Astrocyte of the spinal cord (primary cell): ENCODE data around the gene CHCHD6.

Source experiments
- DNase-seq: peaks from one replicate; pipeline ENCODE4 v3.0.0; 2011; ENCODE audit warnings: low read depth, low spot score
- H3K4me3 ChIP-seq: 2 replicates; pipeline ENCODE4 v1.5.1; 2011; ENCODE audit warnings: low read depth, mild to moderate bottlenecking, low read length, moderate library complexity
- in situ Hi-C: cut with HindIII; loops from 2 replicates; pipeline ENCODE4 v1.10.0; 2017; ENCODE audit warnings: low sequenced_read_pairs
- TF ChIP-seq, protein P1 (sequence below): IDR thresholded peaks from 2 replicates; pipeline ENCODE4 v1.5.1; 2012; ENCODE audit warnings: low read depth, mild to moderate bottlenecking, low read length, inconsistent platforms

The CHCHD6 gene

DNA sequence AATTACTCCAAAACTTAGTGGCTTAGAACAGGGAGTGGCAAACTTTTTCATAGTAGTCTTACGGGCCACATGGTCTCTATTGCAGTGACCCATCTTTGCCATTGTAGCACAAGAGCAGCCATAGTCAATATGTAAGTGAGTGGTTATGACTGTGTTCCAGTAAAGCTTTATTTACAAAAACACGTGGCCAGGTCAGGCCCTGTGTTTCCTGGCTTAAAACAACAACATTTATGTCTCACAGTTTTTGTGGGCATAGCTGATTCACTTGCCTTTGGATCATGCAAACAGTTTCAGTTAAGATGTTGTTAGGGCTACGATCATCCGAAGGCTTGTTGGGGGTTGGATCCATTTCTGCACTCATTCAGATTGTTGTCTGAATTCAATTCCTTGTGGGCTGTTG is 103.8 kb downstream of the CHCHD6 start:
- DNase-seq: peak; percentile 43
- no peak overlapping the region for H3K4me3 ChIP-seq
- in situ Hi-C loops: no loop called here
- TF ChIP-seq, protein P1, sequence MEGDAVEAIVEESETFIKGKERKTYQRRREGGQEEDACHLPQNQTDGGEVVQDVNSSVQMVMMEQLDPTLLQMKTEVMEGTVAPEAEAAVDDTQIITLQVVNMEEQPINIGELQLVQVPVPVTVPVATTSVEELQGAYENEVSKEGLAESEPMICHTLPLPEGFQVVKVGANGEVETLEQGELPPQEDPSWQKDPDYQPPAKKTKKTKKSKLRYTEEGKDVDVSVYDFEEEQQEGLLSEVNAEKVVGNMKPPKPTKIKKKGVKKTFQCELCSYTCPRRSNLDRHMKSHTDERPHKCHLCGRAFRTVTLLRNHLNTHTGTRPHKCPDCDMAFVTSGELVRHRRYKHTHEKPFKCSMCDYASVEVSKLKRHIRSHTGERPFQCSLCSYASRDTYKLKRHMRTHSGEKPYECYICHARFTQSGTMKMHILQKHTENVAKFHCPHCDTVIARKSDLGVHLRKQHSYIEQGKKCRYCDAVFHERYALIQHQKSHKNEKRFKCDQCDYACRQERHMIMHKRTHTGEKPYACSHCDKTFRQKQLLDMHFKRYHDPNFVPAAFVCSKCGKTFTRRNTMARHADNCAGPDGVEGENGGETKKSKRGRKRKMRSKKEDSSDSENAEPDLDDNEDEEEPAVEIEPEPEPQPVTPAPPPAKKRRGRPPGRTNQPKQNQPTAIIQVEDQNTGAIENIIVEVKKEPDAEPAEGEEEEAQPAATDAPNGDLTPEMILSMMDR: no peak

DNA sequence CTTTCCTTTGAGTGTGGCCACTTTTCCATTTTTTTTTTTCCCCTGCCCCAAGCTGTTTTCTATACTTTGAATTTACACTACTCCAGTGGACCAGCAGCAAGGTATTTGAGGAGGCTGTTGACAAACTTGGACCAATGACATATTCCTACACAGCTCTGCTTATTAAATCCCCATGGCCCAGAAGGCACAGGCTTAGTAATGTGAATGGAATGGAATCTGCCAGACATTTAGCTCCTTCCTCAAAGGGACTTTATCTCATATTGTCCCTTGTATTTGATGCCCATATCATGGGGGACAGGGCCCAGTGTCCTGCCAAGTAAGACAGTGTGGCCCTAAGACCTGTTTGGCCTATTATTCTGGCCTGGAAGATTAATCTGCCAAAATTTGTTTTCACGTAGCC is 107.5 kb downstream of the CHCHD6 start:
- in situ Hi-C loops: no loop called here
- H3K4me3 ChIP-seq: no peak overlapping the region
- DNase-seq: no peak
- TF ChIP-seq, protein P1: no peak

DNA sequence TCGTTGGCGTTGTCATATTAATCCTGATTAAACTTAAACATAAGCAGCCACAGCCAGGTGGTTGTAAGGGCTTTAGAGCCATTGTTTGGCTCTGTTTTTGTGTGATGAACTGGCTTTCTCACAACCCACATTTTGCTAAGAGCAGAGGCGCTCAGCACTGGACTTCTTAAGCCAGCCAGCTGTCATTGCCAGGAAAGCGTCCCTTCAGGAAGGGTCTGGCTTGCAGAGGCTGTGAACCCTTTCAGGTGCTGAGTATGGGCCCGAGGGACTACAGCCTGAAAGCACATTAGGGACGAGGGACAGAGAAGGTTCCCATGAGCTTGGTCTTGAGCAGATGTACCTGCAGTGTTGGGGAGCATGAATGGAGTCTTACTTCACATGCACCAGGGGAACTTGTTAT is 112.3 kb downstream of the CHCHD6 start:
- in situ Hi-C loops: no loop called here
- DNase-seq: no peak

DNA sequence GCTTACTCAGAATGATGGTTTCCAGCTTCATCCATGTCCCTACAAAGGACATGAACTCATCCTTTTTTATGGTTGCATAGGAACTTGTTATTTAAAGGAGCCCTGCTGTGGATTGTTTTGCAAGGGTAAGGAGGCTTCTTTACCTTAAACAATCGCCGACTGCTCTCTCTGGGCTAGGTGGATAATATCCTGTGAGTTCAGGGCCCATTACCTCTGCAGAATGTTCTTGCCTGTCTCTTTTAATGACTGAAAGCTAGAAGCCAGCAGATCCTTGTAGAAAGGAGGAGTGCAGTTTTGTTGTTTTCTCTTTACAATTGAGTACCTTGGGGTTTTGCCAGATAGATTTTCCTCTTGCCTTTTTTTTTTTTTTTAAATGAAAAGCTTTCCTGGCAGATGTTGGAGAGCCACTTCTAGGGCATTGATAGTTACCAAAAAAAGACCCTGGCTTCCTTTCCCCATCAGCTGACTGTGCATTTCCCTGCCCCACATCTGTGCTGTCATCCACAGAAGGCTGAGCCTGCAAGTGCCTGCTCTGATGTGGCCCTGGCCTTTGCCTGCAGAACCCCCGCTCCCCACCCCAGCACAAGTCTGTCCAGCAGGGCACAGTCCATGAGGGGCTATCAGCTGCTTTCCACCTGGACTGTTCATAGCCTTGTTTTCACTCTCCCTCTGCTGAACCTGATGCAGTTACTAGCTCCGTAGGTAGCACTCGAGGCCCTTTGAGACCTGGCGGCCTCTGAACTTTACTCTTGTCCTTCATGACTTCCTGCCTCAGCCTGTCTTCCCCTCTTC is 113.1 kb downstream of the CHCHD6 start:
- in situ Hi-C loops: no loop called here
- DNase-seq: no peak
- TF ChIP-seq, protein P1: no peak
- H3K4me3 ChIP-seq: no peak overlapping the region

More for the DNA sequence above, 112.3 kb downstream of the CHCHD6 start:
- TF ChIP-seq, protein P1: no peak
- no peak overlapping the region for H3K4me3 ChIP-seq

DNA sequence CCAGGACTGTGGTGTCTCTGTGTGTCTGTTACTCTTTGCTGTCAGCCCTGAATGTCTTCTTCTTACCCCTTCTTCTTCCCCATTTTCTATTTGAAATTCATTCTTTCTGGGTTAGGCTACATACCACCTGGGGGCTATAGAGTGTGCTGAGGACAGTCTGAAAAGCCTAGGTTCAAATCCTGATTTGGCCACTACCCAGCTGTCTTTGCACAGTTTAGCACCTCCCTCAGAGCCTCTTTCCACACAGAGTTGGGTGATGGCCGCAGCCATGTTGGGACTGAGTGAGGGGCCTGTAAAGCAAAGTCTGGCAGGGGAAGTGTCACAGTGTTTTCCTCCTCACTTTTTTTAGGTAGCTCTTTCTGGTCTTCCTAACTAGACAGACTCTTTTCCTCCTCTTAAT is 113.7 kb downstream of the CHCHD6 start:
- no peak for DNase-seq
- H3K4me3 ChIP-seq: no peak overlapping the region
- in situ Hi-C loops: no loop called here
- TF ChIP-seq, protein P1: no peak

DNA sequence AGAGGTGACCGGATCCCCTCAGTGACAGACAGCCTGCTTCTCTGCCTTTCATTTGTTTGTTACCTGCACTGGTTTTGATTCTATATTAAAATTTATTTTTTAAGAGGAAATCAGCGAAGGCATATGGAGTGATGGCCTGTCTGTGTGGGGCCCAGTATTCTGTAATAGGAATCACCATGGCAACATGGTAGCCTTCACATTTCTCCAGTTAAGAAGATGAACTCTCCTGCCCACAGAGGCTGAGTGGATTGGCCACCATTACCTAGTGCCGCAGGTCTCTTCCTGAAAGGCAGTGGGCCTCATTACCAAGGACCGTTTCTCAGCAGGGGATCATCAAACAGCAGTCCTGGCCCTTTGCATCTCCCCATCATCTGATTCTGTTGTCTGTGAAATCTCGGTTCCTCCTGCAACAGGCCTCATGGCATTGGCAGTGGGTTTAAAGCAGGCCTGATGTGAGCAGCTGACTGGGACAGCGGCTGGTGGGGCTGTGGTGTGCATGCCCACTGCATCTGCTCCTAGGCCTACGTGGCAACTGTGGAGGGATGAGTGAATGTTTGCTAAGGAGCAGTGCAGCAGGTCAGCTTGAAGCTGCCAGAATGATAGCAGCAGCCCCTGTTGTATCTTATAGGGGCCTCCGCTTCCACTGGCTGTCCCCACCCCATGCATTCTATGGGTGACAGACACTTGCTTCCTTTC is 114.5 kb downstream of the CHCHD6 start:
- no peak overlapping the region for H3K4me3 ChIP-seq
- in situ Hi-C loops: no loop called here
- TF ChIP-seq, protein P1: no peak
- DNase-seq: no peak
